AG08396 (cell line): ENCODE results near the gene AFAP1L2.

Experiments
- DNase-seq: peaks from one replicate; pipeline ENCODE4 v3.0.0; 2012; ENCODE audit warnings: low spot score, mixed read lengths

Gene AFAP1L2

GRCh38 chr10:114291076-114291475, 113.2 kb downstream of the AFAP1L2 start:
- no peak for DNase-seq

GRCh38 chr10:114290038-114290437, 114.3 kb downstream of the AFAP1L2 start:
- DNase-seq, result no peak

GRCh38 chr10:114289096-114289436, 115.2 kb downstream of the AFAP1L2 start:
- DNase-seq, result no peak

- no peak for DNase-seq
These were observed 115.7 kb downstream of the AFAP1L2 start for GRCh38 chr10:114288424-114289095.

- DNase-seq, result no peak
These were observed 117.4 kb downstream of the AFAP1L2 start for GRCh38 chr10:114286921-114287320.

GRCh38 chr10:114285961-114286441, 118.3 kb downstream of the AFAP1L2 start:
- DNase-seq, result no peak

- no peak for DNase-seq
These were observed 119.8 kb downstream of the AFAP1L2 start for GRCh38 chr10:114284346-114285071.

- no peak for DNase-seq
These were observed 120.6 kb downstream of the AFAP1L2 start for GRCh38 chr10:114283535-114284234.

GRCh38 chr10:114283091-114283490, 121.2 kb downstream of the AFAP1L2 start:
- DNase-seq, result no peak

GRCh38 chr10:114282526-114282925, 121.8 kb downstream of the AFAP1L2 start:
- DNase-seq, result no peak

- no peak for DNase-seq
These were observed 122.8 kb downstream of the AFAP1L2 start for GRCh38 chr10:114281461-114281860.

GRCh38 chr10:114281006-114281405, 123.3 kb downstream of the AFAP1L2 start:
- DNase-seq, result no peak

- no peak for DNase-seq
These were observed 124.2 kb downstream of the AFAP1L2 start for GRCh38 chr10:114279901-114280644.

- DNase-seq, result no peak
These were observed 125.0 kb downstream of the AFAP1L2 start for GRCh38 chr10:114279289-114279688.

- DNase-seq, result no peak
These were observed 125.5 kb downstream of the AFAP1L2 start for GRCh38 chr10:114278884-114279191.

- no peak for DNase-seq
These were observed 126.0 kb downstream of the AFAP1L2 start for GRCh38 chr10:114278140-114278883.

- no peak for DNase-seq
These were observed 127.6 kb downstream of the AFAP1L2 start for GRCh38 chr10:114276671-114277070.

GRCh38 chr10:114276066-114276465, 128.2 kb downstream of the AFAP1L2 start:
- DNase-seq, result no peak

GRCh38 chr10:114274616-114275453, 129.5 kb downstream of the AFAP1L2 start:
- DNase-seq, result no peak

GRCh38 chr10:114273910-114274309, 130.4 kb downstream of the AFAP1L2 start:
- DNase-seq, result no peak

- no peak for DNase-seq
These were observed 131.6 kb downstream of the AFAP1L2 start for GRCh38 chr10:114272696-114273095.
